Stimulated activated CD4-positive, alpha-beta T cell treated with anti-CD3 and anti-CD28 coated beads, Interleukin-15, amount 100 ng/mL, for 48 hours (primary cell): ENCODE measurements around the gene RPS25.
"Not testable (repeated sequence)": the region's sequence is repeated elsewhere in the genome, so short reads cannot be mapped to it uniquely, and the experiment has no call there.

Source experiments
- DNase-seq, 2 donors: peaks; one replicate each; pipeline ENCODE4 v3.0.0-alpha.2; 2020; ENCODE audit warnings: low read depth in 2 of 2

RPS25 gene

GRCh38 chr11:119016216-119017009 is 1.7 kb downstream of the RPS25 start:
- no peak for DNase-seq

- DNase-seq, result no peak
These were observed 3.0 kb downstream of the RPS25 start for GRCh38 chr11:119015054-119015611.

GRCh38 chr11:119014209-119014924 is 3.8 kb downstream of the RPS25 start:
- no peak for DNase-seq

- DNase-seq, result no peak
These were observed 5.4 kb downstream of the RPS25 start for GRCh38 chr11:119012629-119013170.

GRCh38 chr11:119011476-119012053 is 6.6 kb downstream of the RPS25 start:
- DNase-seq, result no peak

GRCh38 chr11:119006656-119007055 is 11.5 kb downstream of the RPS25 start:
- DNase-seq, result no peak

GRCh38 chr11:119000906-119001305 is 17.2 kb downstream of the RPS25 start:
- DNase-seq, result no peak

GRCh38 chr11:118998822-118999221 is 19.3 kb downstream of the RPS25 start:
- DNase-seq, result no peak

- DNase-seq, result no peak
These were observed 19.8 kb downstream of the RPS25 start for GRCh38 chr11:118998388-118998717.

- peak; percentile 90 to 95 for DNase-seq
These were observed 20.3 kb downstream of the RPS25 start, which contains the start of gene CENATAC for GRCh38 chr11:118997627-118998387. Gene CENATAC (plus strand): TSS chr11:118998138. CDS start chr11:118998198, 60 bp downstream.

- peak; percentile 24 to 38 for DNase-seq
These were observed 21.1 kb downstream of the RPS25 start for GRCh38 chr11:118996926-118997626.

GRCh38 chr11:118991486-118992038 is 26.6 kb downstream of the RPS25 start:
- not testable (repeated sequence) for DNase-seq

GRCh38 chr11:118988280-118988679 is 29.9 kb downstream of the RPS25 start:
- no peak for DNase-seq

GRCh38 chr11:118984825-118985224 is 33.3 kb downstream of the RPS25 start:
- DNase-seq, result no peak

- not testable (repeated sequence) for DNase-seq
These were observed 33.8 kb downstream of the RPS25 start for GRCh38 chr11:118984337-118984736.

- no peak for DNase-seq
These were observed 37.8 kb downstream of the RPS25 start for GRCh38 chr11:118980191-118980881.

- no peak for DNase-seq
These were observed 38.7 kb downstream of the RPS25 start for GRCh38 chr11:118979434-118979833.

GRCh38 chr11:118975771-118976709 is 42.1 kb downstream of the RPS25 start:
- no peak for DNase-seq

- no peak for DNase-seq
These were observed 44.2 kb downstream of the RPS25 start for GRCh38 chr11:118973985-118974384.
